NCI-H1105 (cell line): ENCODE data around the gene ANKRD27.
A peak's percentile ranks its signal among the peaks of the same experiment; 100 is the strongest.
"Not testable (repeated sequence)": the region's sequence is repeated elsewhere in the genome, so short reads cannot be mapped to it uniquely, and the experiment has no call there.

Experiments
- DNase-seq: peaks from one replicate; lab custom pipeline; 2025; lab: John Stamatoyannopoulos, UW

Gene ANKRD27

DNA sequence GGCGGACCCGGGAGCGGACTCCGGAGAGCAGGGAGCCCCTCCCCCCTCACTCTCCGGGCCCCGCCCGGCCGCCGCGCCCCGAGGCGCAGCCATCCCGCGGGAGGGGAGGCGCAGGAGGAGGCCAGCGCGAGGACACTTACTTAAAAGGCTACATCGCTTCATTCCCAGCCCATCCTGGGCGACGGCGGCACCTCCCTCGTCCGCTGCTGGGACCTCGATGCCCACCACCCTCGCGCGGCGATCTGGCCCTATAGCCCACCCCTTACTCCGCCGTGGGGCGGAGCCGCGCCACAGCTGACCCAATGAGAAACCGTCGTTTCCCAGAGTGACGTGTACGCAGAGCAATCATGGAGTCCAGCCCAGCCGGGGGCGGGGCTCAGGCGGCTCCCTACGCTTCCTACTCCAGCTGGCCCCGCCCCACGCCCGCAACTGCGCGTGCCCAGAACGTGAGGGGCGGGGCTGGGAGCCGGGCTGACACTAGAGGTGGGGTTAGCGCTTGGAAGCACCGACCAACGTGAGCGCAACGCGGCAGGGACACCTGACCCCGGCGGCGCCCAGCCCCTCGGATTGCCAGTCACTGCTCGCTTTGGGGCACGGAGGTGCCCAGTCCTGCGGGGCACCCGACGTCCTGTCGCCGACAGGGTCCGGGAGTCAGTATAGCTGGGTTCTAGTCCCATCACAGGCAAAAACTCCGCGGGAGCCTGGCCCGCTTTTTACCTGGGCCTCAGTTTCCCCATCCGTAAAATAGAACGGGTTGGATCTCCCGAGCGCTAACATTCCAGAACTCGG lies at the start of gene ANKRD27:
ANKRD27 (minus strand) TSS at position 250 of the 789 bp plus-strand sequence. CDS start 16,165 bp downstream, outside the sequence.
- DNase-seq, result peak; percentile 98

DNA sequence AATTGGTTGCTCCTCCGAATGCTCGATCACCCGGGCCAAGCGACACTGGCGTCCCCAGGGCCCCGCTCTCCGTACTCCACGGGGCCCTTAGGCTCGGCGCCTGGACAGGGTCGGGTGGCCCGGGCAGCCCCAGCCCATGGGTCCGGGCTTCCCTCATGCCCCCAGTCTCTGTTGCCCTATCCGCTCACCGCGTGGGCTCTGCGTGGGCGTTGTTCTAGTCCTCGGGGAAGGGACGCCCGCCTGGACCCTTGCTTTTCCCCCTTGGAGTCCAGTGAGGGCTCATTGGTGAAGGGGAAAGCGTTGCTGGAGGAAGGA lies 45.9 kb upstream of the ANKRD27 start:
- no peak for DNase-seq

DNA sequence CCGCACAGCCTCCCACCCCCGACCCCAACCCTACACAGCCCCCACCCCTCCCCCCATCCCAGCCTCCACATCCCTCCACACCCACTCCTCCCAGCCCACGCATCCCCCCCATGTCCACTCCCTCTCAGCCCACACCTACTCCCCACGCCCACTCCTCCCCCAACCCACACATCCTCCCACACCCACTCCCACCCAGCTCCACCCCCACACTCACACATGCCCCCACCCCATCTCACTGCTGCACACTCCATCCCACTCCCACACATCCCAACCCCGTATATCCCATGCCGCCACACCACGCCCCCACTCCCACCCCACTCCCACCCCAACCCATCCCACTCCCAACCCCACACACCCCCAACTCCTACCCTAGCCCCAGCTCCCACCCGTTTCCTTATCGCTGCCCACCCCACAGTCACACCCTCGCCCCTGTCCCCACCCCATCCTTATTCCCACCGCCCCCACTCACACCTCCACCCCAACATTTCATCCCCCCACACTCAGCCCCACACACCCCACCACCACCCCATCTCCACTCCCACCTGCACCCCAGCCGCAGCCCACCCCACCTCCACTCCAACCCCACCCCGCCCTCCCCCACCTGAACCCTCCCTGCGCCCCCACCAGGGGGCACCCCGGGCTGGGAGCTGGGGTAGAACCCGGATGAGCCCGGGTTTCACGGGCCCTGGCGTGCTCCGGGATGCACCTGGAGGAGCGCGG lies 45.4 kb upstream of the ANKRD27 start:
- no peak for DNase-seq

DNA sequence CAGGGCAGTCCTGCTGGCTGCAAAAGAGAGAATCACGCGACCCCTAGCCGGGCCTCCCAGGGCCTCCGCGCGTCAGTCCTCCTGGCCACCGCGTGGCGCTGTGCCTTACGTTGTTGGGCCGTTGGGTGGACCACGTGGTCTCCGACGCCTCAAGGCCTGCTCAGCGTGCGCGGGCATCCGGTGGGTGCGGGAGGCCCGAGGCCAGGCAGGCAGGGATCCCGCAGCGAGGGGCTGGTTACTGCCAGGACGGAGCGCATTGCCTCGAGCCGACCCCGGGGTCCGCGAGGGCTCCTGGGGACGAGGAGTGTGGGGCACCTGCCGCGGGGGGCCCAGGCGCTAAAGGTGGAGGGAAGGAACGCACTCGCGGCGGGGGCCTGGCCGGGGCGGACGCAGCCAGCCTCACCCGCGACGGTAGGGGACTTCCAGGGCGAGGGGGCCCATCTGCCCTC lies 44.7 kb upstream of the ANKRD27 start, which contains the start of gene TDRD12:
TDRD12 (plus strand) TSS at position 157 of the 449 bp plus-strand sequence. CDS start 306 bp downstream, outside the sequence.
- no peak for DNase-seq

DNA sequence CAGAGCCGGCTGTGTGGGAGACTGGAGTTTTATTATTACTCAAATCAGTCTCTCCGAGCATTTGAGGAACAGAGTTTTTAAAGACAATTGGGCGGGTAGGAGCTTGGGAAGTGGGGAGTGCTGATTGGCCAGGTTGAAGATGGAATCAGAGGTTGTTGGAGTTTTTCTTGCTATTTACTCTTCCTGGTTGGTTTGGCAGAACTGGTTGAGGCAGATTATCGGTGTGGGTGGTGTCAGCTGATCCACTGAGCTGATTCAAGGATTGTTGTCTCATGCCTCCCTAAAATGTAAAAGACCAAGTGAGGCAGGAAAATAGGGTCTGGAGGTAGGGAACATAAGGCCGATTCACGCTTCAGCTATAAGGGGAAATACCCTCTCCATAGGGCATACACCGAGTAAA lies 43.3 kb upstream of the ANKRD27 start:
- no peak for DNase-seq

DNA sequence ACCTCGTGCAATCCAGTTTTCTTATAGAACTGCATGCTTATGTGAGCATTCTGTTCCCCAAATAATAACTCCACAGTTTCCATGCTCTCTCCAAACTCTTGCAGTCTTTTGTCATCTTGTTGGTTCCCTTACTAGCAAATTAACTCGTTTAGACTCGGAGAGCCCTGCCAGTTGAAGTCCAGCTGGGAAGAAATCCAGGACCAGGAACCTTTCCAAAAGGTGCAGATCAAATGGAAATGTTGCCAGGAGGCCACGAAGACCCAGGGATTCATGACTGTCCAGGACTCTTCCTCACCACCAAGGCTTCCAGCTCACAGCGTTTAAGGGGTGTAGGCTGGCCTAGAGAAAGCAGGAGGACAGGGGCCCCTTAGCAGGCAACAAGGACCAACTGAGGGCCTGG lies 42.5 kb upstream of the ANKRD27 start:
- DNase-seq, result no peak

DNA sequence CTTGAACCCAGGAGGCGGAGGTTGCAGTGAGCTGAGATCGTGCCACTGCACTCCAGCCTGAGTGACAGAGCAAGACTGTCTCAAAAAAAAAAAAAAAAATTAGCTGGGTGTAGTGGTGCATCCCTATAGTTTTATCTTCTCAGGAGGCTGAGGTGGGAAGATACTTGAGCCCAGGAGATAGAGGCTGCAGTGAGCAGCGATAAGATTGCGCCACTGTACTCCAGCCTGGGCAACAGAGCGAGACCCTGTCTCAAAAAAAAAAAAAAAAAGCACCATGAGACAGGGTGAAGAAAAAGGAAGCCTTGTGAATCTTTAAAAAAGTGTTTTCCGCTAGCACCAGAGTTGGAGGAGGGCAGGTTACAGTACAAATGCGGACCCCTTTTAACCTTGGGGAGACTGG lies 41.2 kb upstream of the ANKRD27 start:
- not testable (repeated sequence) for DNase-seq

DNA sequence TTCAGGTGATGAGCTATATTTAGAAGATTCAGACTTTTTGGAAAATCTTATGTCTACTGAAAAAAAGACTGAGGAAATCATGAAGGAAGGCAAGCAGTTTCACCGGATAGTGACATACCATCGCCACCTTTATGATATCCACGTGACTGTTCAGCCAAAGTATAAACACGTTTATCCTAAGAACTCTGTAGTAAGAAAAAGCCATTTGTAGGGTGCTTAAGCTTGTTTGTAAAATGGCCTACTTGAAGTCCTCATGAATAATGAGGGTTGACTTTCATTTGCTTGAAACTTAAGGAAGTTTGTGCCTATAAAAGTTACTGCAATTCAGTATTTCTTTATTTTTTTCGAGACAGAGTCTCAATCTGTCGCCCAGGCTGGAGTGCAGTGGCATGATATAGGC lies 36.8 kb upstream of the ANKRD27 start:
- DNase-seq, result no peak

DNA sequence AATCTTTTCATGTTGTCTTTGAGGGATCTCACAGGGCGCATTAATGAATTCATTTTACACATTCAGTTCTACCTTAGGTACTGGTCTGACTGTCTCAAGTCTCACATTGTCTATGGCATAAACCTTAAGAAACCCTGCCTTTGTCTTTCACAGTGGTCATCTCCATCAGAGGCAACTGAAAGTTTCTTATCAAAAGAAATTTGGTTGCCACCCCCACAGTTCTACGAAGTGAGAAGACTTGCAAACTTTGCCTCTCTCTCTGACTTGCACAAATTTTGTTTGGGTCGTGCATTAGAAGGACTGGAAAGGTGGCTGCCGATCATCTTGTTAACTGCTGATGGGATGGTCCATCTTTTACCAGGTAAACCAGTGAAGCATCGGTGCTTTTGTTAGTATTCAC lies 34.1 kb upstream of the ANKRD27 start:
- no peak for DNase-seq

DNA sequence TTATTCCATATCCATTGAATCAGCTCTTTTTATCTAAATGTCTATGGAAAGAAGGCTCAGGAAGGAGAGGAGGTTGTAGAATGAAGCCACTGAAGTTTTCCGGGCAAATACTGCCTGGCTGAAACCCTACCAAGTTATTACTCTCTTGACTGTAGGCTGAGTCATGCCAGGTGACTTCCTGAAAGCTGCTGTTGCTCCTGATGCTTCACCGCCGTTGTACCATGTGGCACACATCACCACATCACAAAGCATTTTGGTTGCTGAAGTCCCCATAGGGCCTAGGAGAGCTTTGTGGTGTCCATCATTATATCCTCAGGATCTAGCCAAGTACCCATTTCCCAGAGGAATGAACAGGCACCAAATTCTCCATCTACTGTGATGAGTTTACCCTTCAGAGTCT lies 33.5 kb upstream of the ANKRD27 start:
- no peak for DNase-seq

DNA sequence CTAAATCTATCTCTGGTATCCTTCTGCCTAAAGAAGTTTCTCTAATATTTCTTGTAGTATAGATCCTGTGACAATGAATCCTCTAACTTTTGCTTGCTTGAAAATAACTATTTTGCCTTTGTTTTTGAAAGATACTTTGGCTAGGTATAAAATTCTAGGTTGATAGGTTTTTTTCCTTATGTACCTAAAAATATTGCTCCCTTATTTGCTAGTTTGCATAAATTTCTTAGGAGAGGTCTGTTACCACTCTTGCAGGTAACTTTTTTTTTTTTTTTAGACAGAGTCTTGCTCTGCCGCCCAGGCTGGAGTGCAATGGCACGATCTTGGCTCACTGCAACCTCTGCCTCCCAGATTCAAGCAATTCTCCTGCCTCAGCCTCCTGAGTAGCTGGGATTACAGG lies 29.0 kb upstream of the ANKRD27 start:
- DNase-seq, result not testable (repeated sequence)

DNA sequence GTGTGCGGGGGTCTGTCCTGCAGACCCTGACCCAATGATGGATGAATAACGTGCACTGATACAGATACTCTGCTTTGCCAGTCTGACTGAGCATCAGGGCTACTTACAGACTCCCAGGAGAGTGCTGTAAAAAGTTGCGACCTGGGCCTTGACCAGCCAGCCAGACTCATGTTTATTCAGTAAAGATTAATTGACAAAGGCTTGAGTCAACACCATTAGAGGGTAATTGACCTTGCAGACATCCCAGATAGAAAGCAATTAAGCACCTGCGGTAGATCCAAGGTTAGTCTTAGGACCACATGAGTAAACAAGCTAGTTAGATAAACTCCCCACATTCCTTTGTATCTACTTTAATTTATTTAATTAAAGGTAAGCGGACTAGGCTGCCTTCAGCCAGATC lies 27.0 kb upstream of the ANKRD27 start:
- peak; percentile 11 for DNase-seq

DNA sequence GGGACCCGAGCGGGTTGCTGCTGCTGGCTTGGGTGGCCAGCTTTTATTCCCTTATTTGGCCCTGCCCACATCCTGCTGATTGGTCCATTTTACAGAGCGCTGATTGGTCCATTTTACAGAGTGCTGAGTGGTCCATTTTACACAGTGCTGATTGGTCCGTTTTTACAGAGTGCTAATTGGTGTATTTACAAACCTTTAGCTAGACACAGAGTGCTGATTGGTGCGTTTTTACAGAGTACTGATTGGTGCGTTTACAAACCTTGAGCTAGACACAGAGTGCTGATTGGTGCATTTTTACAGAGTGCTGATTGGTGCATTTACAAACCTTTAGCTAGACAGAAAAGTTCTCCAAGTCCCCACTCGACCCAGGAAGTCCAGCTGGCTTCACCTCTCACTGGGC lies 25.1 kb upstream of the ANKRD27 start:
- DNase-seq, result not testable (repeated sequence)

DNA sequence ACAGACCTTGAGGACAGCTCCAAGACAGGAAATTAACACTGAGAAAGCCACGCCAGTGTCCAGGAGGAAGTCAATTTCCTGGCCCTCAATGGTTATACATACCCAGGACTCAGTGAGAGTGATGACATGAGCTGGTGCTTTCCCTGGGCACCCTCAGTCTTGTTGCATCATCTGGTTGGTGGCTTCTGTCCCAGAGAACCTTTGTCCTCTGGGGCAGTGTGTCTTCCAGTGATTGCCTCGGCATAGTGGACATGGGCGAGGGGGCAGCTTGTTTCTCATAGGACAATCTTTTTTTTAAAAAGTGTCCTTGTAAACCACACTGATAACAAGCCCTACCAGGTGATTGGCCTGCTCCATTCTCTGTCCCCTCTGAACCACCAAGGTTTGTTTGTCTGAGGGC lies 21.8 kb upstream of the ANKRD27 start:
- not testable (repeated sequence) for DNase-seq

DNA sequence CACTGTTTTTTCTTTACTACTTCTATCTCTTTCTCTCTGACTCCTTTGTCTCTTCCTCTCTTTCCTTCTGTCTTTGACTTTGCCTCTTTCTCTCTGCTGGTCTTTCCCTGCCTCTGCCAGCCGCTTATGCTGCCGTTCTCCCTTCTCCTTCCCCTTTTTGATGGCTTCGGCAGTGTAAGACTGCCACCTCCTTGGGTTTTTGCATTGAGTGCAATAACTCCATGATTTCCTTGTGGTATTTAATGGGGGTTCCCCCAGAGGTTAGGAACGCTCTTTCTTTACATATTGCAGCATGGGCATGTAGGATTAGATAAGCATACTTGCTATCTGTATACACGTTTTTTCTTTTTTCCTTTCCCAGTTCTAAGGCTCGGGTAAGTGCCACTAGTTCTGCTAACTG lies 20.5 kb upstream of the ANKRD27 start:
- DNase-seq, result not testable (repeated sequence)

DNA sequence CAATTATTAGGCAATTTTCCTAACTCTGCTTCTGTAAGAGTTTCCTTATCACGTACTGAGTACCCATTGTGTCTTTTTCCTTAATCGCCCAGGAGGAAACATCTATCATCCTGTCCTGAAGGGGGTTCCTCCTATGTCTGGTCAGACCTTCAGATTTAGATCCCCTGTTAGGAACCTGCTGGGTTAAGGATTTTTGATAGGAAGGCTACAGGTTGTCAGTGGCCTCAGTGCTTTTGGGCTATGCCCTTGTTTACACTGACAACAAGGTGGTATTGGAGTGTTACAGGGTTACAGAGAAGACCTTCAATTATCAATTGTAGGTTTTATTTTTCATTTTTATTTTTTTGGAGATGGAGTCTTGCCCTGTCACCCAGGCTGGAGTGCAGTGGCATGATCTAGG lies 19.9 kb upstream of the ANKRD27 start:
- not testable (repeated sequence) for DNase-seq

DNA sequence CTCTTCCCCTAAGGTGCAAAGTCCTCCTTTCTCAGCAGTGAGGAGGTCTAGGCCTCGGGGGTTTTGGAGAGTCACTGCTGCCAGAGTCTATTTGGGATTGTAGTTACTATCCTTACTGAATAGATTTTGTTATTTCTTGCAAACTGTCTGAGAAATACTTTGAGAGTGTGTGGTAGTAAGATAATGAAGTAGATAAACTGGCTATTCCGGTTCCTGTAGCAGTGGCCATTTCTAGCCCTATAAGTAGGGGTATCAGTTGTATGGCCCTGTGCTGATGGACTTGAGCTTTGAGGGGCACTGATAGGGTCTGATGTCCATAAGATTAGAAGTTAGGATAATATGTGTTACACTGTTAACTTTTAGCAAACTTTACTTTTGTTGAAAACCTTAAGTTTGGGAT lies 19.3 kb upstream of the ANKRD27 start:
- not testable (repeated sequence) for DNase-seq

DNA sequence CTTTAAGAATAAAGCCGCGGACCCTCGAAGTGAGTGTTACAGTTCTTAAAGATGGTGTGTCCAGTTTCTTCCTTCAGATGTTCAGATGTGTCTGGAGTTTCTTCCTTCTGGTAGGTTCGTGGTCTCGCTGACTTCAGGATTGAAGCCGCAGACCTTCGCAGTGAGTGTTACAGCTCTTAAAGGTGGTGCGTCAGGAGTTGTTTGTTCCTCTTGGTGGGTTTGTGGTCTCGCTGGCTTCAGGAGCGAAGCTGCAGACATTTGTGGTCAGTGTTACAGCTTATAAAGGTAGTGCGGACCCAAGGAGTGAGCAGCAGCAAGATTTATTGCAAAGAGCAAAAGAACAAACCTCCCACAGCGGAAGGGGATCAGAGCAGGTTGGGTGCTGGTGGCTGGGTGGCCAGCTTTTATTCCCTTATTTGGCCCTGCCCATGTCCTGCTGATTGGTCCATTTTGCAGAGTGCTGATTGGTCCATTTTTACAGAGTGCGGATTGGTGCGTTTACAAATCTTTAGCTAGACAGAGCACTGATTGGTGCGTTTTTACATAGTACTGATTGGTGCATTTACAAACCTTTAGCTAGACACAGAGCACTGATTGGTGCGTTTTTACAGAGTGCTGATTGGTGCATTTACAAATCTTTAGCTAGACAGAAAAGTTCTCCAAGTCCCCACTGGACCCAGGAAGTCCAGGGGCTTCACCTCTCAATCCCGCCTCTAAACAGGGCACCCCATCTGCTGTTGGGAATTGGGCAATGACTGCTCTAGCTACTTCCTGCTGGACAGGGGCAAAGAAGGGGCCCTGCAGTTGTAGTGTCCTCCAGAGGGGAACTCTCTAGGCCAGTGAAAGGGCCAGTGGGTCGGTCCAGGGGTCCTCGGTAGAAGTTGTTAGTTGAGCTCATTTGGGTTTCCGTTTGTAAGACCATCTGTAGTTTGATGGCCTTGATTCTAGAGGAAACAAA lies 18.4 kb upstream of the ANKRD27 start:
- not testable (repeated sequence) for DNase-seq

DNA sequence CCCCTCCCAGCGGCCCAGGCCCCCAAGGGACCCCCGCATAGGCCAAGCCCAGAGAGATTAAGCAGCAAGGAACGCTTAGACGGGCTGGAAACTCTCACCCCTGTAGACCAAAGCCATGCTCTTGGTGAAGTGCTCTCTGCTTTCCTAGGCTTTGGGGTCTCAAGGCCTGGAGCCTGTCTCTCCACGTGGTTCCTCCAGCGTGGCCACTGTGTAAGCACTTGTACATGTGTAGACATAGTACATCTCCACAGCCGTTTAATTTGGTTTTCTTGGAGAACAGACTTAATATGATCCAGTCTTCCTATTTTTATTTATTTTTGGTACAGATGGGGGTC lies 17.7 kb upstream of the ANKRD27 start:
- no peak for DNase-seq

DNA sequence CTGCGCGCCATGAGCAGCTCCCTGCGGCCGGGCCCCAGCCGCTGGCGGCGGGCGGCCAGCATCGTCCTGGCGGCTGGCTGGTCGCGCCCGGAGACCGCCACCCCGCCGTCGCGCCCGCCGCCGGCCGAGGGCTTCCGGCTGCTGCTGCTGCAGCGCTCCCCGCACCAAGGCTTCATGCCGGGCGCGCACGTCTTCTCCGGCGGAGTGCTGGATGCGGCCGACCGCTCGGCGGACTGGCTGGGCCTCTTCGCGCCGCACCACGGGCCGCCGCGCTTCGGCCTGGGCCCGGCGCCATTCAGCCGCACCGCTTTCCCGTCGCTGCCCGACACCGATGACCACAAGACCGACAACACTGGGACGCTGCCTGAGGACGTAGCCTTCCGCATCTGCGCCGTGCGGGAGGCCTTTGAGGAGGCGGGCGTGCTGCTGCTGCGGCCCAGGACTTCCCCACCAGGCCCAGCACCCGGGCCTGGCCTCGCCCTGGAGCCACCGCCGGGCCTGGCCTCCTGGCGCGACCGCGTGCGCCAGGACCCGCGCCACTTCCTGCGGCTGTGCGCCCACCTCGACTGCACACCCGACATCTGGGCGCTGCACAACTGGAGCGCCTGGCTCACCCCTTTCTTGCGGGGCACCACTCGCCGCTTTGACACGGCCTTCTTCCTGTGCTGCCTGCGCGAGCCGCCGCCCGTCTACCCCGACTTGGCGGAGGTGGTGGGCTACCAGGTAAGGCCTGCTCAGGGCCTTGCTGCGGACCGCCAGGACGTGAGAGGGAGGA lies 17.2 kb upstream of the ANKRD27 start:
- peak; percentile 70 for DNase-seq

DNA sequence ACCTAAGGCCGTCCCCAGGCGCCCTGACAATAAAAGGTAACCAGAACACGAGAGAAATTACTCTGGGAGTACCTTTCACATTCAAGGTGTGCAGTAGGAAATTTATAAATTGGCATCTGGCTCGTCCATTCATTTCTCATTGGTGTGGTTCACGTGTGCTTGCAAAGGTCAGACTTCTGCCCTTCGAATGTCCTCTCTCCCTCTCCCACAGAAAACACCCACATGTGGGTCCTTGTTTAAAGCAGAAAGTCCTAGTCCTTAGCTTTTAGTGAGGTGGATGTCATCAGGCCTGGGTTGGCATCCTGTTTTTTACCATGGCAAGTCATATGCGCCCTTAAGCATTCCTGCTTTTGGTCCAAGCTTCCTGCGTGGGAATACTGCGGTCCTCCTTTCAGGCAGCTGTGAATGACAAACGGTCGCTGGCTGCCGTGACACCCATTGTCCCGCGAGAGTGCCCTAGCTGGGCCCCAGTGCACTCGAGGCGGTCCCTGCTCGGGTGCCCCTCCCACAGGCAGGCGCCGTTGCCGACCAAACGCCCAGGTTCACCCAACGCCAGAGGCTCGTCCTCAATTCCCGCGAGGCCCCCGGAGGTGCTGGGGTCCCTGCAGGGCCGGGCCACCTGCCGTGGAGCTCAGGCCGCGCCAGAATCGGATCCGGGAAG lies 16.4 kb upstream of the ANKRD27 start, which contains the start of gene NUDT19:
NUDT19 (plus strand) TSS at position 531 of the 661 bp plus-strand sequence. CDS start 140 bp downstream, outside the sequence.
- DNase-seq, result peak; percentile 79
